ENCODE measurements around the gene SCD. TPM values are rescaled to one million over a fixed set of nuclear protein-coding genes. Genes with fewer than 3 reads are reported as not detected.

Gene SCD
- total and polyA plus RNA-seq, 10 donors: 2.1 to 56.3 (median 23.1) TPM

DNA sequence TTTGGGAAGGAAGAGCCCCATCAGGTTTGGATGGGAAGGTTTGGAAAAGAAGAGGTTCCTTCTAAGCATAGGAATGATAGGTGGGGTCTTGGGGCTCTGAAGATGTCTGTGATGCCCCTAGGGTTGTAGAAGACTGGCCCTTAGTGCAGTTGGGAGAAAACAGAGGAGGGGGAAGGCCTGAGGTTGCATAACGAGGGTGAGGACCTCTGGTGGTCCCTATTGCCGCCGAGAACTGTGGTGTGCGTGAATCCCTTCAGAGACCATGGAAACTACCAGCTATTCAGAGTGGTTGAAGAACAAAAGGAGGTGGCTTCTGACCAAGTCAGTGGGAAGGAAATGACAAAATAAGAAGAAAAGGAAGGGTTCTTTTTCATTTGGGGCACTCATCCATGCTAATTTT is 13.9 kb upstream of the SCD start:
- H3K4me3 ChIP-seq: no peak overlapping the region
- no peaks in the 10 kb centered on the region for H3K4me1 ChIP-seq
- peaks cover 0 to 21% (median 0%) of the 10 kb centered on the region in 7 donors for H3K27me3 ChIP-seq (replicated peaks in 1 of 7)
- intact Hi-C loops (cut with DNase I; ENCODE audit: low total_unique reads): no loop called here
- H3K27ac ChIP-seq: no peak overlapping the region
- no peak for DNase-seq
- H3K36me3 ChIP-seq: no peaks in the 10 kb centered on the region
- WGBS, 5 donors: 54 to 68% (median 59%) methylated on average over 4 of the region's 4 CpGs
- no peaks in the 10 kb centered on the region for H3K9me3 ChIP-seq
- TF ChIP-seq POLR2AphosphoS5 (IDR thresholded peaks at IDR 0.05) (no peak), POLR2A (IDR thresholded peaks at IDR 0.05) (no peak)
- TF ChIP-seq, protein P1, sequence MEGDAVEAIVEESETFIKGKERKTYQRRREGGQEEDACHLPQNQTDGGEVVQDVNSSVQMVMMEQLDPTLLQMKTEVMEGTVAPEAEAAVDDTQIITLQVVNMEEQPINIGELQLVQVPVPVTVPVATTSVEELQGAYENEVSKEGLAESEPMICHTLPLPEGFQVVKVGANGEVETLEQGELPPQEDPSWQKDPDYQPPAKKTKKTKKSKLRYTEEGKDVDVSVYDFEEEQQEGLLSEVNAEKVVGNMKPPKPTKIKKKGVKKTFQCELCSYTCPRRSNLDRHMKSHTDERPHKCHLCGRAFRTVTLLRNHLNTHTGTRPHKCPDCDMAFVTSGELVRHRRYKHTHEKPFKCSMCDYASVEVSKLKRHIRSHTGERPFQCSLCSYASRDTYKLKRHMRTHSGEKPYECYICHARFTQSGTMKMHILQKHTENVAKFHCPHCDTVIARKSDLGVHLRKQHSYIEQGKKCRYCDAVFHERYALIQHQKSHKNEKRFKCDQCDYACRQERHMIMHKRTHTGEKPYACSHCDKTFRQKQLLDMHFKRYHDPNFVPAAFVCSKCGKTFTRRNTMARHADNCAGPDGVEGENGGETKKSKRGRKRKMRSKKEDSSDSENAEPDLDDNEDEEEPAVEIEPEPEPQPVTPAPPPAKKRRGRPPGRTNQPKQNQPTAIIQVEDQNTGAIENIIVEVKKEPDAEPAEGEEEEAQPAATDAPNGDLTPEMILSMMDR (IDR thresholded peaks at IDR 0.05 in 8 of 11, conservative IDR thresholded peaks at IDR 0.05 in 3 of 11): no peak

- peaks cover 0 to 21% (median 0%) of the 10 kb centered on the region in 7 donors for H3K27me3 ChIP-seq (replicated peaks in 1 of 7)
- H3K36me3 ChIP-seq: no peaks in the 10 kb centered on the region
- 75 to 89% (median 80%) methylated on average over 2 of the region's 2 CpGs for WGBS, 5 donors
- TF ChIP-seq, protein P1 (IDR thresholded peaks at IDR 0.05 in 8 of 11, conservative IDR thresholded peaks at IDR 0.05 in 3 of 11): no peak
- TF ChIP-seq POLR2AphosphoS5 (IDR thresholded peaks at IDR 0.05) (no peak), POLR2A (IDR thresholded peaks at IDR 0.05) (no peak)
- H3K27ac ChIP-seq: no peak overlapping the region
- peaks cover under 1 to 7% (median 6%) of the 10 kb centered on the region in 6 donors for H3K4me1 ChIP-seq
- intact Hi-C loops (cut with DNase I; ENCODE audit: low total_unique reads): no loop called here
- no peak overlapping the region for H3K4me3 ChIP-seq
- DNase-seq: no peak
- H3K9me3 ChIP-seq: no peaks in the 10 kb centered on the region
These were observed 13.2 kb upstream of the SCD start for GRCh38 chr10:100333661-100334440.

DNA sequence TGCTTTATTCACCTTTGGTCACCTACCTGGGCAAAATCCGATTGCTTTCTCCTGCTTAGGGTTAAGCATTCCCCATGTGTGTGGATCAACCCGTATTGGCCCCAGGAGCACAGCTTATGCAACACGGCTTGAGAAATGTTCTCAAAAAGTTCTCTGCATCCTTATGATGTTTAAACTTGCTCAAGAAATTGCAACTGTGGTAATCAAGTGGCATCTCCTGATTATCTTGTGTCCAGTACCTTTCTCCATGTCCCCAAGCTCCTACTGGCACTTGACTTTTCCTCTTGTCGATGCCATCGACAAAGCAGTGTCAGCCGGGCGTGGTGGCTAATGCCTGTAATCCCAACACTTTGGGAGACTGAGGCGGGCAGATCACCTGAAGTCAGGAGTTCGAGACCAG is 12.3 kb upstream of the SCD start:
- Histone ChIP-seq H3K4me3 (no peak overlapping the region), H3K9me3 (no peaks in the 10 kb centered on the region), H3K4me1 (peaks cover 5 to 16% (median 14%) of the 10 kb centered on the region in 6 donors), H3K27ac (no peak overlapping the region), H3K36me3 (no peaks in the 10 kb centered on the region), H3K27me3 (replicated peaks in 1 of 7) (peaks cover 0 to 20% (median 0%) of the 10 kb centered on the region in 7 donors)
- no peak for DNase-seq
- WGBS, 5 donors: 76 to 91% (median 82%) methylated on average over 9 of the region's 9 CpGs
- TF ChIP-seq, protein P1 (IDR thresholded peaks at IDR 0.05 in 8 of 11, conservative IDR thresholded peaks at IDR 0.05 in 3 of 11): no peak
- TF ChIP-seq POLR2A (IDR thresholded peaks at IDR 0.05): no peak
- no peak for TF ChIP-seq POLR2AphosphoS5 (IDR thresholded peaks at IDR 0.05)
- intact Hi-C loops (cut with DNase I; ENCODE audit: low total_unique reads): no loop called here

DNA sequence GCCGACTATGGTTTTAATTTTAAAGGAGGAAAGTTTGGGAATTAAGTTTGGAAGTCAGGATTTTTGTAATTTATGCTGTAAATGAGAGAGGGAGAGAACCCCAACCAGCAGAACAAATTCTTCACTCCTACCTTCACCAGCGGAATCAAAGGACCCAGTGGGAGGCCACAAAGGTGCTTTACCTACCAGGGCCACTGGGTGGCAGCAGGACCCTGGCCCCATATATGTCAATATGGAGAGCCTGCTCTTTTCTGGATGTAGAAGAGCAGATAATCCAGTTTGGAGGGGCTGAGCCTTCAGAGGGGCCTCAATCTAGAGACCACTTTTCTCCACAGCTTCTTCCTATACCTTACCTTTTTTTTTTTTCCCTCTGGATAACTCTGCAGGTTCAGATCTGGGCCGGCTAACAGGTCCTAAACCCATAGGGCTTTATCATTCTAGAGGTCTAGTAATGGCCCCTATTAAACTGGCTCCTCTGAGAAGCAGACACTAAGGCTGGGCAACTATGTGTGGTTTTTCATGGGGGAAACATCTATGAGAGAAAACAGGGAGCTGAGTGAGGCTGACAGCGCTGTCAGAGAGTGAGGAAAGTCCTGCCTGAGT is 8.5 kb upstream of the SCD start:
- TF ChIP-seq, protein P1 (IDR thresholded peaks at IDR 0.05 in 8 of 11, conservative IDR thresholded peaks at IDR 0.05 in 3 of 11): peak; percentile 76 to 96 (median 90)
- TF ChIP-seq POLR2A (IDR thresholded peaks at IDR 0.05): no peak
- no peak for TF ChIP-seq POLR2AphosphoS5 (IDR thresholded peaks at IDR 0.05)
- peak; percentile 92 for DNase-seq
- intact Hi-C loops (cut with DNase I; ENCODE audit: low total_unique reads): loop anchor here (2.0 kb wide), 1 partner anchor 96 kb away; no protein-coding TSS in a partner anchor
- WGBS, 5 donors: 57 to 65% (median 59%) methylated on average over 4 of the region's 4 CpGs
- Histone ChIP-seq H3K36me3 (no peaks in the 10 kb centered on the region), H3K27me3 (replicated peaks in 1 of 7) (no peaks in the 10 kb centered on the region), H3K4me3 (peak overlapping the region in 1 of 8 donors; percentile 36), H3K9me3 (no peaks in the 10 kb centered on the region), H3K4me1 (peaks cover 5 to 42% (median 14%) of the 10 kb centered on the region in 6 donors), H3K27ac (peak overlapping the region in 4 of 8 donors; percentile 10 to 79 (median 32))

All from spleen (tissue), 11 donors.